AG04450 (cell line): ENCODE data around the gene VPS18. TPM values are rescaled to one million over a fixed set of nuclear protein-coding genes. Genes with fewer than 3 reads are reported as not detected.
A peak's percentile ranks its signal among the peaks of the same experiment; 100 is the strongest.
"Not testable (repeated sequence)": the region's sequence is repeated elsewhere in the genome, so short reads cannot be mapped to it uniquely, and the experiment has no call there.

Experiments
- CTCF ChIA-PET: fragments of 300-600, 350-600 bp; formaldehyde crosslinking; extraction: SDS; loops from one replicate; lab custom pipeline; 2022; ENCODE audit warnings: antibody characterized with exemption, inconsistent platforms; lab: Charles Lee
- POLR2A ChIA-PET: fragments of 350-600 bp; formaldehyde crosslinking; extraction: SDS; loops from one replicate; lab custom pipeline; 2021; ENCODE audit warnings: antibody characterized with exemption, inconsistent platforms; lab: Yijun Ruan, JAX
- DNase-seq: peaks from one replicate; pipeline ENCODE4 v3.0.0-alpha.2; 2011; ENCODE audit warnings: low read depth, low spot score
- H3K27ac ChIP-seq: one replicate; pipeline ENCODE4 v1.5.1; 2012; ENCODE audit warnings: low read depth, low read length, control low read depth
- H3K27me3 ChIP-seq: one replicate; pipeline ENCODE4 v1.6.0; 2012; ENCODE audit warnings: low read length; ENCODE audit not compliant: control insufficient read depth, insufficient read depth
- H3K4me3 ChIP-seq: 2 replicates; pipeline ENCODE4 v1.5.1; 2011; ENCODE audit warnings: mild to moderate bottlenecking, low read depth, low read length, control low read depth
- H3K9me3 ChIP-seq: 2 replicates; pipeline ENCODE4 v1.5.1; 2012; ENCODE audit warnings: low read length; ENCODE audit not compliant: control insufficient read depth, insufficient read depth
- polyA plus RNA-seq: library from polyadenylated mRNA; depleted of rRNA; stranded (reverse); fragments of >200 nt; gene quantifications from 2 replicates; pipeline ENCODE4 v1.2.3, GENCODE V29; 2011
- TF ChIP-seq, protein P1 (sequence below): IDR thresholded peaks from 2 replicates; pipeline ENCODE4 v1.5.1; 2011; ENCODE audit warnings: low read depth, low read length, control low read depth, inconsistent platforms

Gene VPS18
- polyA plus RNA-seq, 1 experiment, result 18.7 TPM

GRCh38 chr15:40858706-40859105, 35.5 kb upstream of the VPS18 start:
- Histone ChIP-seq H3K4me3 (no peak overlapping the region), H3K9me3 (no peaks in the 10 kb centered on the region), H3K27ac (no peak overlapping the region), H3K27me3 (peaks cover 16% of the 10 kb centered on the region)
- ChIA-PET POLR2A (interaction anchor here (2.5 kb wide), 1 partner anchor 36 kb away, joined by 14 read pairs; the partner anchor contains the start of gene VPS18), CTCF (interaction anchor here (0.6 to 5.9 kb wide), 36 partner anchors 11 to 457 kb away, joined by 3 to 171 read pairs (median 5); partner anchors contain the start of genes CHP1, EXD1, RPUSD2 and SPINT1)
- no peak for DNase-seq
- TF ChIP-seq, protein P1, sequence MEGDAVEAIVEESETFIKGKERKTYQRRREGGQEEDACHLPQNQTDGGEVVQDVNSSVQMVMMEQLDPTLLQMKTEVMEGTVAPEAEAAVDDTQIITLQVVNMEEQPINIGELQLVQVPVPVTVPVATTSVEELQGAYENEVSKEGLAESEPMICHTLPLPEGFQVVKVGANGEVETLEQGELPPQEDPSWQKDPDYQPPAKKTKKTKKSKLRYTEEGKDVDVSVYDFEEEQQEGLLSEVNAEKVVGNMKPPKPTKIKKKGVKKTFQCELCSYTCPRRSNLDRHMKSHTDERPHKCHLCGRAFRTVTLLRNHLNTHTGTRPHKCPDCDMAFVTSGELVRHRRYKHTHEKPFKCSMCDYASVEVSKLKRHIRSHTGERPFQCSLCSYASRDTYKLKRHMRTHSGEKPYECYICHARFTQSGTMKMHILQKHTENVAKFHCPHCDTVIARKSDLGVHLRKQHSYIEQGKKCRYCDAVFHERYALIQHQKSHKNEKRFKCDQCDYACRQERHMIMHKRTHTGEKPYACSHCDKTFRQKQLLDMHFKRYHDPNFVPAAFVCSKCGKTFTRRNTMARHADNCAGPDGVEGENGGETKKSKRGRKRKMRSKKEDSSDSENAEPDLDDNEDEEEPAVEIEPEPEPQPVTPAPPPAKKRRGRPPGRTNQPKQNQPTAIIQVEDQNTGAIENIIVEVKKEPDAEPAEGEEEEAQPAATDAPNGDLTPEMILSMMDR, result no peak

DNA sequence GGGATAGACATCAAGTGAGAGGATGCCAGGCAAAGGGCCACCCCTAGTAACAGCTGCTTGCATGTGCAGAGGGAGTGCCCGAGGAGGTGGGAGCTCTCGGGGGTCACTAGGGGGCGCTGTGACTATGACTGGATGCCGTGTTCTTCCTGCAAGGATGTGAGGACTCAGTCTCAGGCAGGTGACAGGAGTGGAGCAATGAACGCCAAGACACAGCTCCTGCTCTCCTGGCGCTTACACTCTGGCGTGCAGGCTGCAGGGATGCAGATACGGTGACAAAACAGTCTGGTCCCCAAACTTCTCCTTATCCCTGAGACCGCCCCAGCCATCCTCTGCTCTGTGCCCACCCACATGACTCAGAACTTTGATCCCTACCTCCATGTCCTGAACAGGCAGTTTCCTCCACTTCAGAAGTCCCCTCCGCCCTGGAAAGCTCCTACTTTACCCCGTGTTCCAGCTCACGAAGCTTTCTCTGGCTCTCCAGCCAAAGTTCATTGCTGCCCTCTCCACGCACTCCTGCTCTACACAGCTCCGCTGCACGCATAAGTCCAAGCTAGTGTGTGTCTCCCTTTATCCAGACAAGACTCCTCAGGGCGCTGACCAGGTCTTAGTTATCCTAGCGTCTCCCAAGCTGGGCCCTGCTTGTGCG, 34.9 kb upstream of the VPS18 start:
- no peaks in the 10 kb centered on the region for H3K9me3 ChIP-seq
- H3K27me3 ChIP-seq, result peaks cover 13% of the 10 kb centered on the region
- no peak overlapping the region for H3K4me3 ChIP-seq
- DNase-seq, result peak; percentile 27
- ChIA-PET CTCF (interaction anchor here (0.6 to 5.9 kb wide), 24 partner anchors 11 to 457 kb away, joined by 3 to 171 read pairs (median 6); partner anchors contain the start of genes SPINT1 and VPS18), POLR2A (interaction anchor here (2.5 kb wide), 1 partner anchor 35 kb away, joined by 14 read pairs; the partner anchor contains the start of gene VPS18)
- TF ChIP-seq, protein P1, result peak; percentile 75
- H3K27ac ChIP-seq, result no peak overlapping the region

DNA sequence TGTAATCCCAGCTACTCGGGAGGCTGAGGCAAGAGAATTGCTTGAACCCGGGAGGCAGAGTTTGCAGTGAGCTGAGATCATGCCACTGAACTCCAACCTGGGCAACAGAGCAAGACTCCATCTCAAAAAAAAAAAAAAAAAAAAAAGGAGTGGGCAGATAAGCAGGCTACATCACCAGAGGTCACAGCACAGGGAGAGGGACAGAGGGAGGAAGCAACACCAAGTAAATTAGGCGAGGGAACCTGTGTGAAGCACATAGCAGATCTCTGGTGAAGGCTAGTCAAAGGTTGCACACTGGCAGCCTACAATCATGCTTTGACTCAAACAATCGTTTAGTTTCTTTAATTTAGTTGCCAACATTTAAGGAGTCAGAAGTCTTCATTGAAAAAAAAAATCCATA, 33.1 kb upstream of the VPS18 start:
- CTCF ChIA-PET, result interaction anchor here (5.3 to 5.6 kb wide), 2 partner anchors 13 to 34 kb away, joined by 44 to 121 read pairs; partner anchors contain the start of gene VPS18
- POLR2A ChIA-PET, result not testable (repeated sequence)

DNA sequence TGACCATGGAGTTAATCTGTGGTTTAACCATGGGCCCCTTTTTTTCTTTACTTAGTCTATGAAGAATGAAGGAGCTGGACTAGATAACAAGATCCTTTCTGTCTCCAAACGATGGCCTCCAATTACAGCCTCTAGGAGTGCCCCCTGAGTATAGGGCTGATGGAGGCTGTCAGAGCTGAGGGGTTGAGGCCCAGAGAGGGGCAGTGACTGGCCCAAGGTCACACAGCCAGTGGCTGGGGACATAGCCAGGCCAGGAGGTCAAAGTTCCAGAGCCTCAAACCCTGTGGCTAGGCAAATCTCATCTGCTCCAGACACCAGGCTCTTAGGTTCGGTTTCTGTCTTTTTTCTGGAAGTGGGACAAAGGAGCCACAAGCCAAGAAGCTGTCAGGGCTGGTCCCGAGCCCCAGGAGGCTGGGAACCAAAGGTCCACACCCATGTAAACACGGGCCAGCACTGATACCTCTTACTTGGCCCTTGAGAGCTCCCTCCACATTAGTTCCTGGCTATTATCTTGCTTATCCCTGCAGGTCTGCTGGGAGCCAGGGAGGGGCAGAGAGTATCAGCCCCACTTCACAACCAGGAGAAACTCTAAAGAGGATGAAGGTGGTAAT, 30.5 kb upstream of the VPS18 start:
- no peaks in the 10 kb centered on the region for H3K9me3 ChIP-seq
- ChIA-PET POLR2A (interaction anchor here (0.8 kb wide), 1 partner anchor 31 kb away, joined by 3 read pairs; no protein-coding TSS in a partner anchor), CTCF (interaction anchor here (0.8 to 1.3 kb wide), 4 partner anchors 10 to 32 kb away, joined by 3 to 5 read pairs (median 3); no protein-coding TSS in a partner anchor)
- no peak for DNase-seq
- TF ChIP-seq, protein P1, result no peak
- H3K27me3 ChIP-seq, result peaks cover 8% of the 10 kb centered on the region
- no peak overlapping the region for H3K4me3 ChIP-seq
- no peak overlapping the region for H3K27ac ChIP-seq

More for the DNA sequence above, 33.1 kb upstream of the VPS18 start:
- H3K9me3 ChIP-seq, H3K27me3 ChIP-seq, H3K4me3 ChIP-seq, DNase-seq, H3K27ac ChIP-seq: not testable (repeated sequence)

GRCh38 chr15:40867199-40867598, 27.1 kb upstream of the VPS18 start:
- no peak overlapping the region for H3K4me3 ChIP-seq
- no peak for DNase-seq
- peaks cover 9% of the 10 kb centered on the region for H3K27me3 ChIP-seq
- POLR2A ChIA-PET, result no interaction called here
- H3K27ac ChIP-seq, result no peak overlapping the region
- TF ChIP-seq, protein P1, result no peak
- H3K9me3 ChIP-seq, result no peaks in the 10 kb centered on the region
- CTCF ChIA-PET, result interaction anchor here (0.6 to 1.0 kb wide), 2 partner anchors 25 to 59 kb away, joined by 3 read pairs; no protein-coding TSS in a partner anchor
